DND-41 (cell line): Measurements from ENCODE around the gene TIE1.

Source experiments
- ATAC-seq: fragments of 200-7000 bp; cut with Tn5 transposase; 3 replicates; pipeline ENCODE4 v1.9.1; 2021; ENCODE audit warnings: low read depth; ENCODE audit not compliant: insufficient read depth
- DNase-seq: peaks from one replicate; pipeline ENCODE4 v3.0.0-alpha.2; 2020
- H2AFZ ChIP-seq: 2 replicates; pipeline ENCODE4 v1.6.0; 2012; ENCODE audit warnings: low read depth, low read length
- H3K27ac ChIP-seq: 2 replicates; pipeline ENCODE4 v1.5.1; 2012; ENCODE audit warnings: low read length, inconsistent platforms
- H3K27me3 ChIP-seq: fragments of 200-600 bp; sonication (generic); 2 replicates; pipeline ENCODE4 v1.6.0; 2012; ENCODE audit warnings: low read length, mild to moderate bottlenecking, inconsistent platforms; ENCODE audit not compliant: insufficient read depth, poor library complexity
- H3K36me3 ChIP-seq: 2 replicates; pipeline ENCODE4 v1.5.1; 2012; ENCODE audit warnings: low read length, inconsistent platforms; ENCODE audit not compliant: insufficient read depth
- H3K4me1 ChIP-seq: 2 replicates; pipeline ENCODE4 v1.5.1; 2012; ENCODE audit warnings: mild to moderate bottlenecking, low read length; ENCODE audit not compliant: insufficient read depth
- H3K4me2 ChIP-seq: 2 replicates; pipeline ENCODE4 v1.6.0; 2012; ENCODE audit warnings: mild to moderate bottlenecking, moderate library complexity, low read length, inconsistent platforms; ENCODE audit not compliant: insufficient read depth
- H3K4me3 ChIP-seq, 2 experiments: fragments of 200-600 bp in 1 of 2; shearing (Covaris generic) in 1 of 2; 2 replicates each; pipeline ENCODE4 v1.5.1; 2012 to 2016; ENCODE audit warnings: inconsistent platforms in 2 of 2, low read length in 2 of 2, mild to moderate bottlenecking in 2 of 2, low read depth in 1 of 2, moderate library complexity in 1 of 2
- H3K79me2 ChIP-seq: 2 replicates; pipeline ENCODE4 v1.6.0; 2012; ENCODE audit warnings: low read length, inconsistent platforms; ENCODE audit not compliant: insufficient read depth
- H3K9ac ChIP-seq: 2 replicates; pipeline ENCODE4 v1.6.0; 2012; ENCODE audit warnings: low read depth, mild to moderate bottlenecking, inconsistent platforms, low read length, moderate library complexity
- H3K9me3 ChIP-seq: 2 replicates; pipeline ENCODE4 v1.5.1; 2012; ENCODE audit warnings: low read length, moderate library complexity, mild to moderate bottlenecking, inconsistent platforms; ENCODE audit not compliant: insufficient read depth, severe bottlenecking
- H4K20me1 ChIP-seq: 2 replicates; pipeline ENCODE4 v1.6.0; 2012; ENCODE audit warnings: low read length; ENCODE audit not compliant: insufficient read depth
- CTCF ChIP-seq: IDR thresholded peaks from 2 replicates; pipeline ENCODE4 v1.5.1; 2012; ENCODE audit warnings: borderline replicate concordance, low read length, moderate library complexity, mild to moderate bottlenecking; ENCODE audit not compliant: poor library complexity, severe bottlenecking; ENCODE audit errors: extremely low read depth
- EZH2 ChIP-seq: IDR thresholded peaks from 3 replicates; pipeline ENCODE4 v1.6.1; 2012; ENCODE audit warnings: borderline replicate concordance, low read depth, mild to moderate bottlenecking, moderate library complexity, low read length, inconsistent platforms; ENCODE audit not compliant: severe bottlenecking

TIE1 gene

GRCh38 chr1:43350976-43351375 is 50.2 kb downstream of the TIE1 start:
- no peaks in the 10 kb centered on the region for H3K4me1 ChIP-seq
- H4K20me1 ChIP-seq = no peaks in the 10 kb centered on the region
- DNase-seq (no peak), ATAC-seq (no peak)
- H3K36me3 ChIP-seq = no peaks in the 10 kb centered on the region
- no peak overlapping the region for H3K4me2 ChIP-seq
- H3K9me3 ChIP-seq = no peaks in the 10 kb centered on the region
- no peak overlapping the region for H2AFZ ChIP-seq
- no peak overlapping the region for H3K27ac ChIP-seq
- H3K4me3 ChIP-seq = no peak overlapping the region
- no peak overlapping the region for H3K9ac ChIP-seq
- TF ChIP-seq EZH2 (no peak), CTCF (no peak)
- H3K27me3 ChIP-seq = no peaks in the 10 kb centered on the region
- H3K79me2 ChIP-seq = no peaks in the 10 kb centered on the region

- no peak overlapping the region for H2AFZ ChIP-seq
- TF ChIP-seq EZH2 (no peak), CTCF (no peak)
Measured at GRCh38 chr1:43351421-43352350, 50.9 kb downstream of the TIE1 start.

GRCh38 chr1:43352351-43352705 is 51.5 kb downstream of the TIE1 start:
- Histone ChIP-seq H3K36me3 (no peaks in the 10 kb centered on the region), H3K9me3 (no peaks in the 10 kb centered on the region), H3K4me3 (no peak overlapping the region), H2AFZ (no peak overlapping the region), H3K4me1 (no peaks in the 10 kb centered on the region), H3K27ac (no peak overlapping the region), H3K27me3 (no peaks in the 10 kb centered on the region), H3K9ac (no peak overlapping the region), H3K79me2 (no peaks in the 10 kb centered on the region), H3K4me2 (no peak overlapping the region), H4K20me1 (no peaks in the 10 kb centered on the region)
- DNase-seq = no peak
- no peak for TF ChIP-seq CTCF
- no peak for TF ChIP-seq EZH2
- no peak for ATAC-seq

More at GRCh38 chr1:43351421-43352350, 50.9 kb downstream of the TIE1 start:
- ATAC-seq (no peak), DNase-seq (no peak)
- no peak overlapping the region for H3K27ac ChIP-seq
- H3K27me3 ChIP-seq = no peaks in the 10 kb centered on the region
- no peaks in the 10 kb centered on the region for H3K4me1 ChIP-seq
- no peaks in the 10 kb centered on the region for H3K36me3 ChIP-seq
- H3K4me2 ChIP-seq = no peak overlapping the region
- H4K20me1 ChIP-seq = no peaks in the 10 kb centered on the region
- no peaks in the 10 kb centered on the region for H3K9me3 ChIP-seq
- no peak overlapping the region for H3K4me3 ChIP-seq
- H3K9ac ChIP-seq = no peak overlapping the region
- H3K79me2 ChIP-seq = no peaks in the 10 kb centered on the region
